WTC11 (cell line): Measurements from ENCODE around the gene PPP1R11.

Experiments
- CTCF ChIP-seq: fragments of 200-600 bp; IDR thresholded peaks from 2 replicates; pipeline ENCODE4 v1.8.0; 2022; ENCODE audit warnings: antibody characterized with exemption
- E2F1 ChIP-seq: sonication (generic); formaldehyde crosslinking; IDR thresholded peaks from 2 replicates; pipeline ENCODE4 v1.8.0; 2022; ENCODE audit warnings: mild to moderate bottlenecking, missing genetic modification reagents
- ELF4 ChIP-seq: sonication (generic); formaldehyde crosslinking; IDR thresholded peaks from 2 replicates; pipeline ENCODE4 v1.8.1; 2022; ENCODE audit warnings: low read depth, mild to moderate bottlenecking, moderate library complexity, missing genetic modification reagents
- IRF1 ChIP-seq: sonication (generic); formaldehyde crosslinking; IDR thresholded peaks from 2 replicates; pipeline ENCODE4 v1.8.0; 2023; ENCODE audit warnings: missing genetic modification reagents
- JUN ChIP-seq: sonication (generic); formaldehyde crosslinking; IDR thresholded peaks from 2 replicates; pipeline ENCODE4 v1.8.0; 2023; ENCODE audit warnings: mild to moderate bottlenecking, missing genetic modification reagents
- NR2C2 ChIP-seq: sonication (generic); formaldehyde crosslinking; IDR thresholded peaks from 2 replicates; pipeline ENCODE4 v1.8.0; 2022; ENCODE audit warnings: mild to moderate bottlenecking, missing genetic modification reagents
- SP1 ChIP-seq: sonication (generic); formaldehyde crosslinking; conservative IDR thresholded peaks from 2 replicates; pipeline ENCODE4 v1.8.1; 2022; ENCODE audit warnings: missing genetic modification reagents
- USF1 ChIP-seq: sonication (generic); formaldehyde crosslinking; IDR thresholded peaks from 2 replicates; pipeline ENCODE4 v1.8.0; 2022; ENCODE audit warnings: mild to moderate bottlenecking, missing genetic modification reagents
- ZBTB21 ChIP-seq: sonication (generic); formaldehyde crosslinking; IDR thresholded peaks from 2 replicates; pipeline ENCODE4 v1.8.1; 2023; ENCODE audit warnings: mild to moderate bottlenecking, missing genetic modification reagents, borderline replicate concordance
- ZNF281 ChIP-seq: sonication (generic); formaldehyde crosslinking; IDR thresholded peaks from 2 replicates; pipeline ENCODE4 v1.8.0; 2023; ENCODE audit warnings: mild to moderate bottlenecking, missing genetic modification reagents
- ZNF423 ChIP-seq: fragments of 250-450 bp; sonication (Bioruptor Pico); IDR thresholded peaks from 2 replicates; pipeline ENCODE4 v2.1.2; 2022; ENCODE audit warnings: mild to moderate bottlenecking, moderate library complexity
- ZSCAN18 ChIP-seq: fragments of 250-450 bp; sonication (Bioruptor Pico); IDR thresholded peaks from 2 replicates; pipeline ENCODE4 v2.1.2; 2022; ENCODE audit warnings: mild to moderate bottlenecking, moderate library complexity

GRCh38 chr6:30066082-30066481 is 916 bp upstream of the PPP1R11 start:
- no peak for TF ChIP-seq CTCF
- TF ChIP-seq ZNF423, result no peak
- TF ChIP-seq ELF4 (CRISPR knock-in tag), result no peak
- no peak for TF ChIP-seq SP1 (CRISPR knock-in tag)
- TF ChIP-seq E2F1 (CRISPR knock-in tag), result no peak
- no peak for TF ChIP-seq ZBTB21 (CRISPR knock-in tag)
- TF ChIP-seq NR2C2 (CRISPR knock-in tag), result no peak
- TF ChIP-seq USF1 (CRISPR knock-in tag), result no peak
- TF ChIP-seq IRF1, result no peak
- TF ChIP-seq ZSCAN18 (CRISPR knock-in tag), result no peak
- no peak for TF ChIP-seq JUN (CRISPR knock-in tag)
- no peak for TF ChIP-seq ZNF281
